Keratinocyte (primary cell): Measurements from ENCODE around the gene ASB16.

Source experiments
- EZH2 ChIP-seq: IDR thresholded peaks from one replicate; pipeline ENCODE4 v1.6.1; 2012; ENCODE audit warnings: inconsistent platforms, mild to moderate bottlenecking, low read length, moderate library complexity
- TF ChIP-seq, protein P1 (sequence below), 3 experiments: IDR thresholded peaks in 1 of 3; conservative IDR thresholded peaks in 1 of 3; optimal IDR thresholded peaks in 1 of 3; 2 replicates in 2 of 3; 3 replicates in 1 of 3; pipeline versions ENCODE3 to v1.5.1; 2011; ENCODE audit warnings: low read length in 3 of 3, mild to moderate bottlenecking in 3 of 3, moderate library complexity in 2 of 3, control low read depth in 1 of 3, inconsistent platforms in 1 of 3; ENCODE audit not compliant: insufficient read depth in 2 of 3; ENCODE audit errors: extremely low read depth in 1 of 3

DNA sequence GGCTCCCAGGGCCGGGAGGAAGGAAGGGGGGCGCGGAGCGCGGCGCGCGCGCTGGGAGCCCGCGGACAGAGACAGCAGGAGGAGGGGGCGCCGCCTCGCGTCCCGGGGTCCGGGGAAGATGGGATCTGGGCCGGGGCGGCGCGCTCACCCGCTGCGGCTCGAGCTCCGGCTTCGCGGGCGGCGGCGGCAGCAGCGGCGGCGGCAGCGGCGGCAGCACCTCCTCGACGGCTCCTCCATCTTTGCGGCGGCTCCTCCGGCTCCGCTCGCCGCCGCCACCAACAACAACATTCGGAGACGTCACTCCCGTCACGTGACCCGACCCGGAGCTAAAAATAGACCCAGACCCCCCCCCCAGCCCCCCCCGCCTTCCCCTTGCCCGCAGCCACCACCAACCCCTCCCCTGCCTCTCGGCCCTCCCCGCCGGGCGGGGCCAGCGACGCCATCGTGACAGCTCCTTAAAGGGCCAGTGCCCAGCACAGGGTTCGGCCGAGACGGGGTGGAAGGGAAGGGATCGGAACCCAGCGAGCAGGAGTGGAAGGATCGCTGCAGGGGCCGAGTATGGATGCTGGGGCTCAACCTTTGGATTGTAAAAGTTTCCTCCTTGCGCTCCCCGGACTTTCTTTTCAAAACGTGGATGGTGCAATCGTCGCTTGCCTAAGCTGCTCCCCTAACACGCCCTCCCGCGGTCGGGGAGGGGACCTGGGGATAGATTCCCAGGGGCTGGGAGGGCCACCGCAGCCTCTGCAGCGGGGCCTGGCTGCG lies 47.0 kb upstream of the ASB16 start, which contains the start of gene HDAC5:
- TF ChIP-seq, protein P1, sequence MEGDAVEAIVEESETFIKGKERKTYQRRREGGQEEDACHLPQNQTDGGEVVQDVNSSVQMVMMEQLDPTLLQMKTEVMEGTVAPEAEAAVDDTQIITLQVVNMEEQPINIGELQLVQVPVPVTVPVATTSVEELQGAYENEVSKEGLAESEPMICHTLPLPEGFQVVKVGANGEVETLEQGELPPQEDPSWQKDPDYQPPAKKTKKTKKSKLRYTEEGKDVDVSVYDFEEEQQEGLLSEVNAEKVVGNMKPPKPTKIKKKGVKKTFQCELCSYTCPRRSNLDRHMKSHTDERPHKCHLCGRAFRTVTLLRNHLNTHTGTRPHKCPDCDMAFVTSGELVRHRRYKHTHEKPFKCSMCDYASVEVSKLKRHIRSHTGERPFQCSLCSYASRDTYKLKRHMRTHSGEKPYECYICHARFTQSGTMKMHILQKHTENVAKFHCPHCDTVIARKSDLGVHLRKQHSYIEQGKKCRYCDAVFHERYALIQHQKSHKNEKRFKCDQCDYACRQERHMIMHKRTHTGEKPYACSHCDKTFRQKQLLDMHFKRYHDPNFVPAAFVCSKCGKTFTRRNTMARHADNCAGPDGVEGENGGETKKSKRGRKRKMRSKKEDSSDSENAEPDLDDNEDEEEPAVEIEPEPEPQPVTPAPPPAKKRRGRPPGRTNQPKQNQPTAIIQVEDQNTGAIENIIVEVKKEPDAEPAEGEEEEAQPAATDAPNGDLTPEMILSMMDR (optimal IDR thresholded peaks at IDR 0.05 in 1 of 3, IDR thresholded peaks at IDR 0.05 in 1 of 3, conservative IDR thresholded peaks at IDR 0.05 in 1 of 3; ENCODE audit: extremely low read depth in 1 of 3, insufficient read depth in 2 of 3, low read length in 3 of 3): peak; percentile 43 to 69 (median 63)
- TF ChIP-seq EZH2: no peak
